Stimulated activated CD8-positive, alpha-beta memory T cell treated with anti-CD3 and anti-CD28 coated beads, Interleukin-12 subunit alpha, Interleukin-12 subunit beta, amount 100 ng/mL, for 24 hours (primary cell): ENCODE results near the gene NSG1.

Experiments used
- DNase-seq: peaks from one replicate; pipeline ENCODE4 v3.0.0-alpha.2; 2020; ENCODE audit errors: extremely low read depth

The NSG1 gene

DNA sequence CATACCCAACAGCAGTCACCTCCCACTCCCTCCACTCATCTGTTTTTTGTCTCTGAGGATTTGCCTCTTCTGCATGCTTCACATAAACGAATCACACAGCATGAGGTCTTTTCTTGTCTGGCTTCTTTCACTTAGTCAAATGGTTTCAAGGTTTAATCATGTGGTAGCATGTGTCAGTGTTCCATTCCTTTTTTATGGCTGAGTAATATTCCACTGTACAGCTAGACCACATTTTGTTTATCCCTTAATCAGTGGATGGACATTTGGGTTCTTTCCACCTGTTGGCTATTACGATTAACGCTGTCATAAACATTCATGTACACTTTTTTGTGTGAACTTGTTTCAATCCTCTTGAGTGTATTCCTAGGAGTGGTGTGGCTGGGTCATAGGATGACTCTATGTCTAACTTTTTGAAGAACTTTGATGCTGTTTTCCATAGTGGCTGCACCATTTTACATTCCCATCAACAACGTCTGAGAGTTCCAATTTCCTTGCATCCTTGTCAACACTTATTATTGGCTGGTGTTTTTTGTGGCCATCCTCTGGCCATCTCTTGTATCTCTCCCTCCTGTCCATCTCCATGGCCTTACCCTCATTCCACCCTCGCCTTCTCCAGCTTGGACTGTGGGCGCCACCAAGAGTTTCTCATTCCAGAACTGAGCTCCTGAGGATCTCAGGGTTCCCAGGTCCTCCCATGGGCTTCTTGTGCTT is 12.4 kb upstream of the NSG1 start:
- DNase-seq, result no peak

DNA sequence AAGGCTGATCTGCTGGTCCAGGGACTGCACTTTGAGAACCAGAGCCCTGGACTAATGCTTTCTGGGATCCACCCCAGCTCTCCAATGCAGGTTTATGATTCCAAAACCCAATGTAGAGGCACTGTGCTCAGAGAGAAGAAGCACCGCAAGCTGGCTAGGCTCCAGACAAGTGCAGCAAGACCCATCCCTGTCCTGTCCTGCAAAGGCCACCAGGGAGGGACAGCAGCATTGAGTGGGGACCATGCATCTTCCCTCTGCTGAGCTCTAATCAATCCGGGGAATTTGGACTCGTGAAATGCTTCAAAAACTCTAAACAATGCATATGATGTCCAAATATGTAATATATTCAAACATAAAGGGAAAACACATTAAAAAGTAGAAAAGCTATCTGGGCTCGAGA is 10.8 kb upstream of the NSG1 start:
- DNase-seq, result no peak

DNA sequence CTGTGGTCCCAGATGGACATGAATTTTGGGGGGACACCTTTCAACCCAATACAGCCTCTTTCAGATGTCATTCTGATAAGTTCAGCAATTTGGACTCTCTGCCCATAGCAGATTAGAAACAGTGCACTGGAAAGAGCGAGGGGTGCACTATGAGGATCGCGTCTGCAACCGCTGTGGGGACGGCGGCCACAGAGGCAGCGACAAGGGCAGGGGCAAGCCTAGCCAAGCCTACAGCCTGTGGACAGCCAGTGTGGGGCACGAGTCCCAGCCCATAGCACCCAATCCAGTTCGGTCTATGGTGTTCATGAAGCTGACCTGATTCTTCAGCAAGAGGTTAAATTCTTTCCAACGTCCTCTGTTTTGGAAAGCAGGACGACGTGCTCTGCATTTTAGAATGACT is 9.7 kb upstream of the NSG1 start:
- no peak for DNase-seq

DNA sequence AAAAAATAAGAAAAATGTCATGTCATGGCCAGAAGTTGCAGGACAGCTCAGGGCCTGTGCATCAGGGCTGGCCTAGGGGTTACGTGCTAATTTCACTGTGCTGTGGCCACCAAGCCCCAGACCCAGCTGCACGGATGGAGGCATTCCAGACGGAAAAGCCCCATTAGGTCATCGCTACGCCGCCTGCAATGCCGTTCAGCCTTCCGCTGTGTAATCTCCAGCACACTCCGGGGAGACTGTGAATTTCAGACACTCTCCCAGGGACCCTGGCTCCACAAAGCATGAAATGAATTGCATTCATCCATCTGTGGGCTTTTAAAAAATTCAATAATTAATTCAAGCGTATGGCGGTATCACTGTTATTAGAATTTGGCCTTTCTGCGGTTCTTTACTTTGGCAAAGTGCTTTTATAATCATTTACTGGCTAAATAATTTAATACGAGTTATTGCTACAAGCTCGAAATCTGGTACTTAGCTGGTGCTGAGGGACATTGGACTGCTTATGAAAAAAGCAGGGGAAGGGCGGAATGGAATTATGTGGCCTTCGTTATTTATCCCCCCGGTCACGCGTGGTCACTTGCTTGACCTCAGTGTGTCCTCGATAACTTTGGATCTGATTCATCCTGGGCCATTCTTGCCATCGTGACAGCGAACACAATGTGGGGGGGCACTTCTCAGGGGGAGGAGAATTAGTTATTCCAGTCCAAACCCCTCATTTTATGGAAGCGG is 9.0 kb upstream of the NSG1 start:
- no peak for DNase-seq

DNA sequence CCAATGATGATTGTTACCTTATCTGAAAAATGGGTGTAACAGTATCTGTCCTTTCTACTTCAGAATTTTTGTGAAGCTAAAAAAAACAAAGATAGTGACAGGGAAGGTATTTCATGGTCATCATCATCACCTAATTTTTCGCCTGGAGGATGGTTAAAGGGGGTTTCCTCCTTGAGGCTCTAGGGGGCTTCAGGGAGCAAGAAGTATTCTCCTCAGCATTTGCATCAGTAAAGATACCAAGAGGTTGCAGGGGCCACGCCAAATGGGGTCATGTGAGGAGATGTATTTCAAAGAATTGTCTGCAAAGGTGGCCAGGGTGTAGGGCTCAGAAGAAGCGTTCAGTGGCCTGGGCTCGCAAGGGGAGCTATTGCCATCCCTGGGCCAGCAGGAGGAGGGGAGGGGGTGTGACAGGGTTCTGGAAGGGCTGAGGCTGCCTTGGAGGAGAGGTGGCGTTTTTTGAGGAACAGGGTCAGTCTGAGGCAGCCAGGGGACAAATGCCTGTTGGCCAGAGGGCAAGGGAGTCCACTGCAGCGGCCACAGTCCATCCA is 7.3 kb upstream of the NSG1 start:
- DNase-seq, result no peak

DNA sequence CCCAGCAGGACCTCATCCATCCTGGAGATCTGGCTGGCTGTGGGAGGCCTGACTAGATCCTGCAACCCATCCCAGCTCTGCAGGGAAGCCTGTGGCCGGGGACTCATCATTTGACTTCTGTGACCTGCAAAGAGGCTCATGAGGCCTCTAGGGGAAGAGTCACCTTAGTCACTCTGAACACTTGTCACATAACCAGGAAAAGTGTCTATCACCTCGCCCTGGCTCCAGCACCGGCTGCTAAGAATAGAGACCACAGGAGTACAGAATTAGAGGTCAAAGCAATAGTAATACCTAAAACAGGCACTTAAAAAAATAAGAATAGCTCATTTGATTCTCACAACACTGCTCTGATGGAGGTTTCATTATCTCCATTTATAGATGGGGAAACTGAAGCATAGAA is 3.8 kb upstream of the NSG1 start:
- no peak for DNase-seq

DNA sequence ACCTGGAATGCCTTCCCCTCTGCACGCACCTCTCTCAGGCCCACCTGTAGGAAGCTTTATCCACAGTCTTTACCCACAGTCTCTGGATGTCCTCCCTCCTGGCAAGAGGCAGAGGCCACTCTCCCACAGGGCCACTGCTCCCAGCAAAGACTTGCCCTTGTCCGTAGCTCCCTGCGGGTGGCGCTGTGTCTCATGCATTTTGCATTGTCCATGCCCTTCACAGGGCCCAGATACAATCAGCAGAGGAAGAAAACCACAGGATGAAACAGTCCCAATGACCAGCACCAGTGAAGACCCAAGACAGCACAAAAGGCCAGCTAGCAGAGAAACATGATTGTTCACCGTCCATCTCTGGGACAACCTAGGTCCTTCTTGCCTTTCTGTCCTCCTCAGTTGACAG is 2.1 kb upstream of the NSG1 start:
- DNase-seq, result no peak

DNA sequence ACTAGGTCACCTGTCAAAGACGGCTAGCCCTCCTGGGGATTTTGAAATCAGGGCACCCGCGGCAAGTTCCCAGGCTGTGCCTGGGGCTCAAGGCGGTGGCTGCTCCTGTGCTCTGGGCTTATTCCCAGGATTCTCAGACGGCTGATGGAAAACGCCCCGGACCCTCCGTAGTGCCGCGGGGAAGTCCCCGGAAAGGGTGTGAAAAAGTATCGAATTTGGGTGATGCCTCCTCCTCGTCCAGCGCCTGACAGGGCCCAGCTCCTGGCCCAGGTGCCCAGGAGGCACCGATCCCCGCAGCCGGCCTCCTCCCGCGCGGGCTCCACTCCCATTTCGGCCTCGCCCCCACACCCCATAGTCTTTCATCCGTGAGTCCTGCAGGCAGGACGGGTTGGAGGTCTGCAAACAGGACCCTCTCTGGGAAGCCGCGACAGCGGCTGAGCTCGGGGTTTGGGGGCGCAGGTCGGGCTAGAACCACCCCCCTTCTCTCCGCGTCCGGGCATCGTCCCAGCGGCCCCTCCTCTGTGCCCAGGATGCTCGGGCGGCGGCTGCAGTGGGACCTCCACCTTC is 1.1 kb upstream of the NSG1 start:
- no peak for DNase-seq

DNA sequence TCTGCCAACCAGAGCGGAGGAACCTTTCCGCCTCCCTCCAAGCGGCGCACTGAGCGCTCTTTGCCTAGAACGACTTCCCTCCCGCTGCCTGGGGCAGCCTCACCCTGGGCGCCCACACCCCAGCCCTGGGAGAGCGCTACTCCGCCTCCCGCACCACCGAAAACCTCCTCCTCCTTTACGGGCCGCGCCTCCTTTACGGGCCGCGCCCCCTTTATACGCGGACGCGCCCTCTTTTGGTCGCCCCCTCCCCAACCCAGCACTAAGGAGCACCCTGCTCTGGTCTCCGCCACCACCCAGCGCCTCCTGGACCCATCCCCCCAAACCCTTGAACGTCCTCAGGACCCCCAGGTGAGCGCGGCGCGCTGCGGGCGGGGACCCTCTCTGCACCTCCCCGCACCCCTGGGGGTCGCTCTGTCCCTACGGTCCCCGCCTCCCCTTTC is 586 bp upstream of the NSG1 start:
- DNase-seq, result no peak

DNA sequence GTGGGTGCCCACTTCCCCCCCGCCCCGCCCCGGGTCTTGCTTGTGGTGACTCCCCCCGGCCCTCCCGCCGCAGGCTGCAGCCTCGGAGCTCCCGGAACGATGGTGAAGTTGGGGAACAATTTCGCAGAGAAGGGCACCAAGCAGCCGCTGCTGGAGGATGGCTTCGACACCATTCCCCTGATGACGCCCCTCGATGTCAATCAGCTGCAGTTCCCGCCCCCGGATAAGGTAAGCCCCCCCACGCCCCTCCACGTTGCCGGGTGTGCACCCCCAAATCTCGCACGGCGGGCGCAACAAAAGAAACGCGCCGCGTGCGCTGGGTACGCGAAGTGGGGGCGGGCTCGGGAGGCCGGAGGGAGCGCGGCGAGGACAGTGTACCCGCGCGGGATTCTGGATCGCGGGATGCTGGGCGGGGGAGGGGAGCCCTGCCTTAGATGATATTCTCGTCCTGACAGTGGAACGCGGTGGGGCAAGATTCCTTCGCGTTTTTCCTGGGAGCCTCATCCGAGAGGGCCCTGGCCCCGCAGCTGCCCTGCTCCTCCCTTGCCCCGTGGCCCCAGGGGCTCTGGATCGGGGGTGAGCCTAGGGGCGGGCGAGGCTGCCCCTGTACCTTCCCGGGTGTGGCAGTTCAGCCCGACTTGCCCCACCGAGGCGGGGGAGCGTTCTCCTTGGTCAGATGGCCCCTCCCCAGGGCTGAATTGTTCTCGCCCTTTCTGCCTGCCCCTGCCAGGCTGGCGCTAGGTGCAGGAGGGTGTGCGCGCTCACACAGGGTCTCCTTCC is 819 bp downstream of the NSG1 start:
- no peak for DNase-seq

DNA sequence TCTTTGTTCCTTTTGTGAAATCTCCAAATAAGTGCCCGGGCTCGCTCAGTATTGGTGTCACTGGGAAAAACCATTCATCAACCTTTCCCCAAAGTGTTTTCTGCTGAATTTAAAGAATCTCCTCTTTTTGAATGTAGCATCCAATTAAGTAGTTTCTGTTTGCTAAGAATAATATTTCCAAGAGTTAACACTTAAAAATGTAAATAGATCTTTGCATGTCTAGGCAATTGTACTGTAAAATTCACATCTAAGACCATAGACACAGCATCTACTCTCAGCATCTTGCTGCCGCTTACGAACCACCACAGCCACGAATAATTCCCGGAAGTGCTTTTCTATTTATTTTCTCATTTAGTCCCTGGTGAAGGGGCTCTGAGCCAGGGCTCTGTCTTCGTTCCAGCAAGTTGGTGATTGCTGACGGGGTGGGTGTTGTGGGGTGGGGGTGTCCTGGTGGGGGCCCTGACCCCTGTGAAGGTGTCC is 1.4 kb downstream of the NSG1 start:
- no peak for DNase-seq

DNA sequence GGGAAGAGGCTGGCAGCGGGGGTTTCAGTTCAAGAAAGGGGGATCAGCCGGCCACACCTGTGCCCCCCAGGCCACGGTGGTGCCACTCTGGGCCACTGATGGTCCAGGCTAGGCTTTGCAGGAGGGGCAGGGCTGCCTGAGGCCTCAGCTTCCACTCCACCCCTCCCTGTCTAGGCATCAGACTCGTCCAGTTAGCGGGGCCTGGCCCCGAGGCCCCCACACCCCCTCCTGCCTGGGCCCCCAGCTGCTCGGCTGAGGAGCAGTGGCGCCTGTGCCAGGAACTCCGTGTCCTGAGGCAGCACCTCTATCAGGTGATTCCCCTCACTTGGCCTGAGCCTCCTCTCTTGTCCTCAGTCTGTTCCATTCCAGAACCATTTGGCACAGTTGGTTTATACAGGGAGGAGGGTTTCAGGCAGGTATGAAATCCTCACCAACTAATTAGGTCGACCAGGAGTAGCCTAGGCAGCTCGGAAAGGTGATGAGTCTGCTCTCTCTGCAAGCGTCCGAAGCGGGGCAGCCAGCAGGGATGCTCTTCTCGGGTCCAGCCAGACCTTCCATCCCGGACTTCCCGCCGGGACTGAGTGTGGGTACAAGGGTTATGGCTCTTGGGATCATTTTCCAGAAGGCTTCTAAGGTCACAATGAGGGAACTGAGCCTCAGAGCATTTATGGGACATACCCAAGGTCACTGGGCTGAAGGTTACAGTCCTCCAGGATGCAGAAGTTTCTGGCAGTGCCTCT is 2.1 kb downstream of the NSG1 start:
- DNase-seq, result no peak

DNA sequence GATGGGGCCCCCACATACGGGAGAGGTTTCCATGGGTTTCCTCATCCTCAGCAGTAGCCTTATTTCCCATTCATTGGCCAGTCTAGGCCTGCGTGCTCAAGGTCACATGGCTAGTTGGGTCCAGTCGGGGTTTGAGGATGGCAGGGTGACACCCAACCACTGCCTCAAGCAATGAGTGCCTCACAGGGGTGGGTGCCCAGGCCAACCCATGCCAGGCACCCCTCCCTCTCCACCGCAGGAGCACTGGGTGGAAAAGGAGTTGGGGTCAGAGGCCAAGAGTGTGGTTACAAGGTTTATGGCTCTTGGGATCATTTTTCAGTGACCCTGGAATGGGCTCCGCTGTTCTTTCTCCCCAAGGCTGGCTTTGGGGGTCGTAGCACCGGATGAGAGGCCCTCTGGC is 3.1 kb downstream of the NSG1 start:
- no peak for DNase-seq

DNA sequence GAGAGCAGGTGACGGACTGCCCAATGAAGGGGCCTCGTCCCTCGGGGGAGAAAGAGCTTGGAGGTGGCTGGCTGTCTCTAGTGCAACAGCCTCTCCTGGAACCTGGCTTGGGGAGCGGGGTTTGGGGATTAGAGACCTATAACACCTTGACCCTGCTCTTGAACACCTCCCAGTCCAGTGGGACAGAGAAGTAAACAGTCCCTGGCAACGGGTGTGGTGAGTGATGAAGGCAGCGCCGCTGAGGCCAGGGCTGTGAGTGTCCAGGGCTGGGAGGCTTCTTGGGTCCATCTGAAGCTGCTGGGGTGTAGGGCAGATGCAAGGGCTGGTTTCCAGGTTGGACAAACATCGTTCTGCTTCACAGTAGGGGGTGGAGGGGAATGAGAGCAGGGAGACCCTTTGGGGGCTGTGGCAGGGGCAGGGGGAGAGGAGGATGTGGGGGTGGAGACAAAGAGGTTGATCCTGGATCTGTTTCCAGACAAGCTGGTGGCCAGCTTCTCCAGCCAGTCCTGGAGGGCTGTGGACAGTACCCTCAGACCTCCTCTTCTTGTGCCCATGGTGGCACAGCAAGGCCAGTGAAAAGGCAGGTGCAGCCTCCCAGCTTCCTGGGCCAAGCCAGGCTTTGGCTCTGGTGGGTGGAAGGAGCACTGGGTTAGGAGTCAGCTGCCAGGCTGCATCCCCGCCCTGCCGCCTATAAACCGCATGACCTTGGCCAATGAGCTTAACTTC is 3.8 kb downstream of the NSG1 start:
- DNase-seq, result no peak

DNA sequence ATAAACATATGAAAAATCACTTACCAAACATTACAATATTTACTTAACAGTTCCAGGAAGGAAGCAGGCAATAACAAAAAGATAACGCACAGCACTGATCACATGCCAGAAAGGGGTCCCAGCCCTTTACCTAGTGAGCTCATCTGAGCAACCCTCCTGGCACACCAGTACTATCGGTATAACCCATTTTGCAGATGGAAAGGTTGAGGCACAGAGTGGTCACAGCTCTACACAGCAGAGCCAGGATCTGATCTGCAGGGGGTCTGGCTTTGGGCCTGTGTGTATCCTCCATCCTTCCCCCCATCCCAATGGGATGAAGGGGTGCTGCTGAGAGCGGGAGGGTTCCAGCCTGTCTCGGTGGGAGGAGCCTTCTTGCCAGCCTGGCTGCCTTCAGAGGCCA is 5.0 kb downstream of the NSG1 start:
- DNase-seq, result no peak

DNA sequence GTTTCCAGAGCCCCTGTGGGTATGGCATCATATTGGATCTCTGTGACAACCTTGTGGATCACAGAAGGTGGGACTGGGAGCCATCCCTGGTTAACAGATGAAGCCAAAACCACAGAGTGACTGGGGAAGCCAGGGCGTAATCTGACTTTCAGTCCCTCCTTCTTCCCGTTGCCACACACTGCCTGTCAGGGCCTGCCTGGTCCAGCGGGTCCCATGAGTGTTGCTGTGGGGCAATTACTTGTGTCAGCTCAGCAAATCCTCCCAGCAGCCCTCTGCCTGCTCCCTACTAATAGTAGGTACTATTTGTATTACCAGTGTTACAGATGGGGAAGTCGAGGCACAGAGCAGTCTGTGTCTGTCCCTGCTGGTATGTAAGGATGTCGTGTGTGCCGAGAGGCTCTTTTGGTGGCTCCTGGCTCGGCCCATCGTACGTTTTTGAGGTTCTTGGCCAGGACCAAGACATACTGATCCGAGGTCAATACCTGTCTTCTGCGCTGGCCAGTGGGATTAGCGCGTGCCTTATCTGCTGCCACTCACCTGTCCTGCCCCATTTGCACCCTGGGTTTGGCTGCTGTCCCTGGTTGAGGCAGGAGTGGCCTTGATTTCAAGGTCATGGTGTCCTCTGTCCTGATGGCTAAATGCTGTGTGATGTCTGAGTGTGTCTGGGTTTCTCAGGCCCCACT is 5.7 kb downstream of the NSG1 start:
- no peak for DNase-seq

DNA sequence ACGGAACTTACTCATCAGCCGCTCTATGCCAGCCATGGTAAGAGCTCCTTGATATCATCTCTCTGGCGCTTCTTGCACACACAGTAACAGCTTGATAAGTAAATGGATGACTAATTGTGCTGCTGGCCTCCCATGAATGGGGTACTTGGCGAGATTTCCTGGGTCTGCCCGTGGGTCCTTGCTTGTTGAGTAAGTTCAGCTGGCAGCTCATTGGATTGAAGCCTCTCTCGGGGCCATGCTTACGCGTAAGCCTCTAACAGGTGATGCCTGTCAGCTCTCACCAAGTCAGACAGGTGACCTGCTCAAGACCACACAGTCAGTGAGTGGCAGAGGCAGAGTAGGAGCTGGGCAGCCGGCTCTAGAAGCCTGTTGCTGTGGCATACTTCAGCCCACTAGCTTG is 7.7 kb downstream of the NSG1 start:
- no peak for DNase-seq

DNA sequence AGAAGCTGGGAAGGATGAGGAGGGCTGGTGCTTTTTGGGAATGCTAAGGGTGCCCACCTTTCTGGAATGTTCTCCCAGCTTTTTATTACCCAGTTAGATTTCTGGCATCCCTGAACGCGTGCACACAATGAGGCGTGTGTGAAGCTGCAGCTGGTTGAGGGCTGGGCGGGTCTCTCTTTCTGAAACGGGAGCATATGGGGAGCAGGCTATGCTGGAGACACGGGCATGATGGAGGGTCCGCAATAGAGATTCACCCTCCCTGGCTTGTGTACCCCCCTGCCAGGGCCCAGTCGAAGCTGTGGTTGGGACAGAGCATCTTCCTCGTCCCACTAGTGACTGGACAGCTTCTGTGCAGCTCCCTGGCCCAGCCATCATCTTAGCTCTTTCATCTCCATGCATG is 8.5 kb downstream of the NSG1 start:
- DNase-seq, result no peak

DNA sequence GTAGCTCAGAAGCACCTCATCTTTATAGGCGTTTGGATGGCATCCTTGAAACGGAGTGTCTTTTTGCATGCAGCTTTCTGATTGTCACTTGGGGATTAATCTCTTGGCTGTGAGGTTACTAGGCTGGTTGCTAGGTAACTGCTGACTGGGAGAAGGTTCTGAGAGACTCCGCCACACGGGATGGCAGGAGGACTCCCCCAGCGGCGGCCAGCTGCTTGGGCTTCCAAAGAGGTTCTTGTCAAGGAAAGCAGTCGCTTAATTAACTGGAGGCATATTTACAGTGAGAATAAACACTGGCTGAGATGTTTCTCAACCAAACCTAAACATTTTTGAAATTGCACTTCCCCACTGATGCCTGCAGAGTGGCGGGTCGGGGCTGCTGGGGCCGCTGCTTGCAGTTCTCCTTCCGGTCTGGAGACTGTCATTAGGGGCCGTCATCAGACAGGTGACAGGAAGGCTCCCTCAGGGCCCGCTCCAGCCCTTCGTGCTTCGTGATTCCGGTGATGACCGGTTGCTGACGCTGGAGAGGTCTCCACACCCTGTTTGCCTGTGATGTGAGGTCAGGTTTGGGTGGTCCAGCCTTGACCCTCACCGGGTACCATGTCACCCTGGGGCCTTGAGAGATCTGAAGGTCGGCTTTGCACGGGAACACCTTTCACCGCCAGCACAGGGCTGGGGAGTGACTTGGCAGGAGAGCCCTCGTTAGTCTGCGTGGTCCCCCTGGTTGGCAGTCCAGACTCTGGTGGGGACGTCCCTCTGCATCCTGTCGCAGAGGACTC is 9.1 kb downstream of the NSG1 start:
- DNase-seq, result no peak
